Liver (tissue), 2 donors: ENCODE data around the gene DNAAF5.

Experiments
- HNF4G ChIP-seq: IDR thresholded peaks from 2 replicates; pipeline ENCODE4 v1.6.1; 2016; ENCODE audit warnings: antibody characterized with exemption
- YY1 ChIP-seq: IDR thresholded peaks from 2 replicates; pipeline ENCODE4 v1.6.1; 2016; ENCODE audit warnings: antibody characterized with exemption, mild to moderate bottlenecking
- donor health status: healthy.

- no peak for TF ChIP-seq HNF4G
- no peak for TF ChIP-seq YY1
Measured at GRCh38 chr7:716222-716621, 10.3 kb upstream of the DNAAF5 start.
